ENCODE results near the gene LDLRAD1.
"Not testable (repeated sequence)": the region's sequence is repeated elsewhere in the genome, so short reads cannot be mapped to it uniquely, and the experiment has no call there.

The LDLRAD1 gene

GRCh38 chr1:54016343-54017282 lies 1.4 kb downstream of the LDLRAD1 start:
- DNase-seq = no peak

GRCh38 chr1:54014009-54014629 lies 3.9 kb downstream of the LDLRAD1 start:
- DNase-seq = no peak

GRCh38 chr1:54013393-54014008 lies 4.5 kb downstream of the LDLRAD1 start:
- DNase-seq = no peak

- DNase-seq = no peak
Observed at GRCh38 chr1:54012863-54013262, 5.1 kb downstream of the LDLRAD1 start.

GRCh38 chr1:54012008-54012325 lies 6.0 kb downstream of the LDLRAD1 start:
- no peak for DNase-seq

- DNase-seq = no peak
Observed at GRCh38 chr1:54011316-54012007, 6.5 kb downstream of the LDLRAD1 start.

GRCh38 chr1:54010415-54011117 lies 7.4 kb downstream of the LDLRAD1 start:
- DNase-seq = no peak

GRCh38 chr1:54009406-54009805 lies 8.6 kb downstream of the LDLRAD1 start:
- no peak for DNase-seq

GRCh38 chr1:54008876-54009275 lies 9.1 kb downstream of the LDLRAD1 start:
- no peak for DNase-seq

- no peak for DNase-seq
Observed at GRCh38 chr1:54007613-54008012, 10.4 kb downstream of the LDLRAD1 start.

- DNase-seq = no peak
Observed at GRCh38 chr1:54006508-54006907, 11.5 kb downstream of the LDLRAD1 start.

- DNase-seq = no peak
Observed at GRCh38 chr1:54004481-54005049, 13.4 kb downstream of the LDLRAD1 start.

- DNase-seq = not testable (repeated sequence)
Observed at GRCh38 chr1:54003750-54004480, 14.1 kb downstream of the LDLRAD1 start.

GRCh38 chr1:54003249-54003646 lies 14.7 kb downstream of the LDLRAD1 start:
- no peak for DNase-seq

GRCh38 chr1:54002544-54003248 lies 15.3 kb downstream of the LDLRAD1 start:
- no peak for DNase-seq

- DNase-seq = no peak
Observed at GRCh38 chr1:54001591-54001990, 16.4 kb downstream of the LDLRAD1 start.

GRCh38 chr1:53999920-54000319 lies 18.1 kb downstream of the LDLRAD1 start:
- no peak for DNase-seq

- DNase-seq = no peak
Observed at GRCh38 chr1:53998223-53998622, 19.8 kb downstream of the LDLRAD1 start.

GRCh38 chr1:53995683-53996082 lies 22.3 kb downstream of the LDLRAD1 start:
- DNase-seq = no peak

- not testable (repeated sequence) for DNase-seq
Observed at GRCh38 chr1:53994516-53994915, 23.5 kb downstream of the LDLRAD1 start.

All from stimulated activated CD4-positive, alpha-beta T cell treated with anti-CD3 and anti-CD28 coated beads, Interleukin-1b, Interleukin-23, amount 100 ng/mL, for 48 hours (primary cell).